Osteoblast (primary cell): Measurements from ENCODE around the gene ZFAND3. TPM values are rescaled to one million over a fixed set of nuclear protein-coding genes. Genes with fewer than 3 reads are reported as not detected.

Source experiments
- DNase-seq: peaks from one replicate; pipeline ENCODE4 v3.0.0; 2011; ENCODE audit warnings: low spot score, mixed read lengths; ENCODE audit not compliant: insufficient read length; ENCODE audit errors: missing footprints
- H2AFZ ChIP-seq: 2 replicates; pipeline ENCODE4 v1.6.0; 2011; ENCODE audit warnings: mild to moderate bottlenecking, low read length
- H3K27ac ChIP-seq: 2 replicates; pipeline ENCODE4 v1.5.1; 2011; ENCODE audit warnings: mild to moderate bottlenecking, low read depth, low read length, moderate library complexity
- H3K27me3 ChIP-seq: 2 replicates; pipeline ENCODE4 v1.6.0; 2012; ENCODE audit warnings: mild to moderate bottlenecking, control low read depth, inconsistent platforms, low read length, moderate library complexity; ENCODE audit not compliant: insufficient read depth
- H3K36me3 ChIP-seq: 2 replicates; pipeline ENCODE4 v1.5.1; 2011; ENCODE audit warnings: mild to moderate bottlenecking, low read length, control low read depth, moderate library complexity; ENCODE audit not compliant: insufficient read depth
- H3K4me1 ChIP-seq: 2 replicates; pipeline ENCODE4 v1.5.1; 2011; ENCODE audit warnings: mild to moderate bottlenecking, low read length, control low read depth, moderate library complexity; ENCODE audit not compliant: insufficient read depth
- H3K4me2 ChIP-seq: 2 replicates; pipeline ENCODE4 v1.6.0; 2011; ENCODE audit warnings: mild to moderate bottlenecking, low read length; ENCODE audit not compliant: insufficient read depth
- H3K4me3 ChIP-seq: fragments of 200-600 bp; sonication (generic); 3 replicates; pipeline ENCODE4 v1.5.1; 2012; ENCODE audit warnings: mild to moderate bottlenecking, low read length, inconsistent platforms; ENCODE audit not compliant: insufficient read depth
- H3K79me2 ChIP-seq: 2 replicates; pipeline ENCODE4 v1.6.0; 2012; ENCODE audit warnings: mild to moderate bottlenecking, low read length, control low read depth, inconsistent platforms; ENCODE audit not compliant: insufficient read depth
- H3K9me3 ChIP-seq: 2 replicates; pipeline ENCODE4 v1.5.1; 2011; ENCODE audit warnings: low read depth, low read length, control low read depth
- H4K20me1 ChIP-seq: 2 replicates; pipeline ENCODE4 v1.6.0; 2012; ENCODE audit warnings: mild to moderate bottlenecking, low read length, control low read depth; ENCODE audit not compliant: insufficient read depth
- total RNA-seq: library from RNA; depleted of rRNA; stranded (reverse); fragments of >200 nt; gene quantifications from 2 replicates; pipeline ENCODE4 v1.2.3, GENCODE V29; 2012
- TF ChIP-seq, protein P1 (sequence below): IDR thresholded peaks from 2 replicates; pipeline ENCODE4 v1.5.1; 2011; ENCODE audit warnings: mild to moderate bottlenecking, low read depth, low read length, moderate library complexity; ENCODE audit errors: extremely low read depth

ZFAND3 gene
- total RNA-seq, 1 donor: 27.1 TPM

DNA sequence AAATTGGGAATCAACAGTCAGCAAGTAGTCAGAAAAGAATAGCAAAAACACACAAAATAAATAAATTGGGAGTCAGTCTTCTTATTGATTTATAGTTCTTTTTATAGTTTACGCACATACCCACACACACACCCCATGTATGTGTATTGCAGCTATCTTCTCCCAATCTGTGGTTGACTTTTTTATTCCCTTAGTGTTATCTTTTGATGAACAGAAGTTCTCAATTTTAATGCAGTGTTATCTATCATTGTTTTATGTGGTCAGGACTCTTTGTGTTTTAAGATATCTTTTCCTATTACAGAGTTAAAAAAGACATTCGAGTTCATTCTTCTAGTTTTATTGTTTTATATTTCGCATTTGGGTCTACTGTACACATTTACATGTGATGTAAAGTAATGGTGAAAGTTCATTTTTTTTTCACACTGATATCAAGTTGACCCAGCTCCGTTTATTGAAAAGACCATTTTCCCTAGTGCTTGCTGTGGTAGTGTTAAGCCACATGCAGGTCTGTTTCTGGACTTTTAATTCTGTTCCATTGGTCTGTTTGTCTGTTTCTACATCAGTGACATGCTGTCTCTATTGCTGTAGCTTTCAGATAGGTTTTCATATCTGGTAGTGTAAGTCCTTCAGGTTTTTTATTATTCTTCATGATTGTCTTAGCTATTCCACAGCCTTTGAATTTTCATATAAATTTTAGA, 78.4 kb downstream of the ZFAND3 start:
- H3K79me2 ChIP-seq: peaks cover 97% of the 10 kb centered on the region
- H3K4me2 ChIP-seq: no peak overlapping the region
- peak; percentile 26 for DNase-seq
- no peaks in the 10 kb centered on the region for H3K36me3 ChIP-seq
- TF ChIP-seq, protein P1, sequence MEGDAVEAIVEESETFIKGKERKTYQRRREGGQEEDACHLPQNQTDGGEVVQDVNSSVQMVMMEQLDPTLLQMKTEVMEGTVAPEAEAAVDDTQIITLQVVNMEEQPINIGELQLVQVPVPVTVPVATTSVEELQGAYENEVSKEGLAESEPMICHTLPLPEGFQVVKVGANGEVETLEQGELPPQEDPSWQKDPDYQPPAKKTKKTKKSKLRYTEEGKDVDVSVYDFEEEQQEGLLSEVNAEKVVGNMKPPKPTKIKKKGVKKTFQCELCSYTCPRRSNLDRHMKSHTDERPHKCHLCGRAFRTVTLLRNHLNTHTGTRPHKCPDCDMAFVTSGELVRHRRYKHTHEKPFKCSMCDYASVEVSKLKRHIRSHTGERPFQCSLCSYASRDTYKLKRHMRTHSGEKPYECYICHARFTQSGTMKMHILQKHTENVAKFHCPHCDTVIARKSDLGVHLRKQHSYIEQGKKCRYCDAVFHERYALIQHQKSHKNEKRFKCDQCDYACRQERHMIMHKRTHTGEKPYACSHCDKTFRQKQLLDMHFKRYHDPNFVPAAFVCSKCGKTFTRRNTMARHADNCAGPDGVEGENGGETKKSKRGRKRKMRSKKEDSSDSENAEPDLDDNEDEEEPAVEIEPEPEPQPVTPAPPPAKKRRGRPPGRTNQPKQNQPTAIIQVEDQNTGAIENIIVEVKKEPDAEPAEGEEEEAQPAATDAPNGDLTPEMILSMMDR: no peak
- H3K27me3 ChIP-seq: no peaks in the 10 kb centered on the region
- no peaks in the 10 kb centered on the region for H3K4me1 ChIP-seq
- H3K27ac ChIP-seq: no peak overlapping the region
- H3K9me3 ChIP-seq: no peaks in the 10 kb centered on the region
- H3K4me3 ChIP-seq: no peak overlapping the region
- peaks cover 83% of the 10 kb centered on the region for H4K20me1 ChIP-seq
- H2AFZ ChIP-seq: no peak overlapping the region

DNA sequence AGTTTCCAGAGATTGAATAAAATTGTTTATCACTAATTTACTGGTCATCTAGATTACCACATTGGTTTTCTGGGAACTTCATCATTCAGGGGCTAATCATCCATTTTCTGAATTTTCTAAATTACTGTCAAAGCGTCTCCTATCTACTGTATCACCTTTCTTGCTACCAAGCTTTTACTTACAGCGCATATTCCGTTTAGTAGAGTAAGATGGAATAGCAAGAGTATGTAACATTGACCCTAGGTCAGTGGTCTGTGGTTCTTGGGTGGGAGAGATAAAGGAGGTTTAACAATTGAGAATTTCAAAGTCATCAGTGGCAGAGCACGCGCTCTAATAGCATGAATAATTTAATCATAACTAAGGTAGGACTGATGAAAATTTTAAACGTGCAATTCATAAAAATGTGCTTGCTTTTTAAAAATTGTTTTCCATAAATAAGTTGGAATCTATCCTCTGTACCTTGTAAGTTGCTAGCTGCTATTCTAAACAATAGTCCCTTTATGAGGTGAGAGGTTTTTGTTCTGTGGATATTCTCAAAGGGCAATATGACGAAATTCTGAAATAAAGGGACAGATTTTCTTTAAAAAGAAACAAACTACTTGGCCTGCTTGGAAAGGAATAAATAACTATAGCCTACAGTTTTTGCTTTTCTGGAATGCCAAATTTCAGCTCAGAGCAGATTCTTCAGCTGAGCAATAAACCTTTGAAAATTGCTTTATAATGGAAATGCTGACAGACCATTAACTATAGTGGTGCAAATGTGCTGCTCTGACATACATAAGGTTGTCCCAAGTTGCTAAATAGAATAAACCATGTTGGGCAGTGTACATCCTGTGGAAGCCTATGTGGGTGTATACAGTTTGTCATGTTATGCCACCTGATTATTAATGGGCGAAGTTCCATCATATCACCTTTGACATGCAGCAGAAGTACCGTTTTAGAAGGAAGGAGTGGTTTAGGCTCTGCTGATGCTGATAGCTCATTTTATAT, 84.1 kb downstream of the ZFAND3 start:
- H3K4me3 ChIP-seq: no peak overlapping the region
- H2AFZ ChIP-seq: no peak overlapping the region
- peaks cover 96% of the 10 kb centered on the region for H3K79me2 ChIP-seq
- no peaks in the 10 kb centered on the region for H3K36me3 ChIP-seq
- no peaks in the 10 kb centered on the region for H3K27me3 ChIP-seq
- H3K4me1 ChIP-seq: peaks cover 7% of the 10 kb centered on the region
- TF ChIP-seq, protein P1: no peak
- no peak overlapping the region for H3K27ac ChIP-seq
- peaks cover 91% of the 10 kb centered on the region for H4K20me1 ChIP-seq
- no peak for DNase-seq
- H3K9me3 ChIP-seq: no peaks in the 10 kb centered on the region
- no peak overlapping the region for H3K4me2 ChIP-seq

DNA sequence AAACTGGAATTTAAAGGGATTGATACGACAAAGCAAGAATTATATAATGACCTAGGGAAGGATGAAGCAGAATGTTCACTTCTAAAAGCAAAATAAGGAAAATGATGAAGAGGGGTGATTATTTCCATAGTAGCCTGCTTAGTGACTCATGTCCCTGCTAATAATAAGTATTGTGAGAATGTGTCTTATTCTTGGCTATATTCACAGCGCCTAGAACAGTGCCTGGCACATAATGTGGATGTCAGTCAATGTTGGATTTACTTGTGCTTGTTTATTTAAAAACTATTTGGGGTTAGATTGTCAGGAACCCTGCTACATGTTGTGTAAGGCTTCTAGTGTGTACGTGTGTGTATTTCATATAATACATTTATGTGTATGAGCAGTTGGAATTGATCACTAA, 85.1 kb downstream of the ZFAND3 start:
- no peak overlapping the region for H2AFZ ChIP-seq
- no peak overlapping the region for H3K27ac ChIP-seq
- no peaks in the 10 kb centered on the region for H3K36me3 ChIP-seq
- TF ChIP-seq, protein P1: no peak
- H3K79me2 ChIP-seq: peaks cover 95% of the 10 kb centered on the region
- no peak overlapping the region for H3K4me2 ChIP-seq
- no peak for DNase-seq
- no peaks in the 10 kb centered on the region for H3K9me3 ChIP-seq
- no peaks in the 10 kb centered on the region for H3K27me3 ChIP-seq
- H3K4me1 ChIP-seq: peaks cover 7% of the 10 kb centered on the region
- H4K20me1 ChIP-seq: peaks cover 89% of the 10 kb centered on the region
- H3K4me3 ChIP-seq: no peak overlapping the region

DNA sequence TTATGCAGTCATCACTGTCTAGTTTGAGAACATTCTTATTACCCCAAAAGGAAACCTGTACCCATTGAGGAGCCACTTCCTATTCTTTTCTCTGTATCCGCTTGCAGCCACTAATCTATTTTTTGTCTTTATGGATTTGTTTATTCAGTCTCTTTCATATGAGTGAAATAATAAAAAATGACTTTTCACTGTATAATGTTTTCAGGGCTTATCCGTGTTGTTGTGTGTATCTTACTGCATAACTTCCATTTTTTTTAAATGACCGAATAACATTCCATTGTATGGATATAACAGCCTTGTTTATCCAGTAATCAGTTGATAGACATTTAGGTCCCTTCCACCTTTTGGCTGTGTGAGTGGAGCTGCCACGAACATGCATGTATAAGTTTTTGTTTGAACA, 86.6 kb downstream of the ZFAND3 start:
- peaks cover 89% of the 10 kb centered on the region for H4K20me1 ChIP-seq
- H3K4me2 ChIP-seq: no peak overlapping the region
- no peaks in the 10 kb centered on the region for H3K27me3 ChIP-seq
- no peak overlapping the region for H3K4me3 ChIP-seq
- H2AFZ ChIP-seq: no peak overlapping the region
- no peak for DNase-seq
- peaks cover 7% of the 10 kb centered on the region for H3K4me1 ChIP-seq
- peaks cover 95% of the 10 kb centered on the region for H3K79me2 ChIP-seq
- no peak overlapping the region for H3K27ac ChIP-seq
- no peaks in the 10 kb centered on the region for H3K9me3 ChIP-seq
- H3K36me3 ChIP-seq: no peaks in the 10 kb centered on the region
- TF ChIP-seq, protein P1: no peak
